Keratinocyte (primary cell): Measurements from ENCODE around the gene ARID3A. TPM values are rescaled to one million over a fixed set of nuclear protein-coding genes. Genes with fewer than 3 reads are reported as not detected.

Source experiments
- DNase-seq: peaks from one replicate; pipeline ENCODE4 v3.0.0-alpha.2; 2011; ENCODE audit warnings: low read depth, missing footprints, low spot score
- FAIRE-seq: peaks from 2 replicates; lab custom pipeline; 2011; peaks lifted over from hg19 to GRCh38; lab: Jason Lieb, UNC
- H2AFZ ChIP-seq: 2 replicates; pipeline ENCODE4 v1.6.0; 2012; ENCODE audit warnings: low read length, control low read depth, inconsistent platforms; ENCODE audit not compliant: control insufficient read depth
- H3K27ac ChIP-seq: 2 replicates; pipeline ENCODE4 v1.5.1; 2011; ENCODE audit warnings: low read length; ENCODE audit not compliant: control insufficient read depth, insufficient read depth
- H3K27me3 ChIP-seq: 3 replicates; pipeline ENCODE4 v1.6.0; 2011; ENCODE audit warnings: low read length; ENCODE audit not compliant: control insufficient read depth, insufficient read depth; ENCODE audit errors: extremely low read depth
- H3K36me3 ChIP-seq, 2 experiments: 2 replicates in 1 of 2; 3 replicates in 1 of 2; pipeline ENCODE4 v1.5.1; 2011; ENCODE audit warnings: low read length in 2 of 2, mild to moderate bottlenecking in 1 of 2; ENCODE audit not compliant: control insufficient read depth in 2 of 2, insufficient read depth in 2 of 2; ENCODE audit errors: extremely low read depth in 1 of 2
- H3K4me1 ChIP-seq: 3 replicates; pipeline ENCODE4 v1.5.1; 2011; ENCODE audit warnings: low read length; ENCODE audit not compliant: control insufficient read depth, insufficient read depth; ENCODE audit errors: extremely low read depth
- H3K4me2 ChIP-seq: 3 replicates; pipeline ENCODE4 v1.6.0; 2011; ENCODE audit warnings: low read depth, low read length; ENCODE audit not compliant: control insufficient read depth, insufficient read depth; ENCODE audit errors: extremely low read depth
- H3K4me3 ChIP-seq, 3 experiments: fragments of 200-600 bp in 1 of 3; sonication (generic) in 1 of 3; 2 replicates in 2 of 3; 3 replicates in 1 of 3; pipeline ENCODE4 v1.5.1; 2011 to 2016; ENCODE audit warnings: low read length in 3 of 3, mild to moderate bottlenecking in 3 of 3, control low read depth in 2 of 3, inconsistent platforms in 1 of 3, low read depth in 1 of 3, mixed read lengths in 1 of 3, mixed run types in 1 of 3, moderate library complexity in 1 of 3; ENCODE audit not compliant: control insufficient read depth in 2 of 3, insufficient read depth in 2 of 3; ENCODE audit errors: extremely low read depth in 1 of 3
- H3K79me2 ChIP-seq: 2 replicates; pipeline ENCODE4 v1.6.0; 2012; ENCODE audit warnings: low read length; ENCODE audit not compliant: control insufficient read depth, insufficient read depth
- H3K9ac ChIP-seq: 3 replicates; pipeline ENCODE4 v1.6.0; 2011; ENCODE audit warnings: low read length; ENCODE audit not compliant: control insufficient read depth, insufficient read depth; ENCODE audit errors: extremely low read depth
- H3K9me1 ChIP-seq: 3 replicates; pipeline ENCODE4 v1.6.0; 2011; ENCODE audit warnings: low read length; ENCODE audit not compliant: control insufficient read depth, insufficient read depth; ENCODE audit errors: extremely low read depth
- H3K9me3 ChIP-seq: 2 replicates; pipeline ENCODE4 v1.5.1; 2012; ENCODE audit warnings: low read depth, low read length; ENCODE audit not compliant: control insufficient read depth
- H4K20me1 ChIP-seq: 3 replicates; pipeline ENCODE4 v1.6.0; 2011; ENCODE audit warnings: low read length; ENCODE audit not compliant: control insufficient read depth, insufficient read depth; ENCODE audit errors: extremely low read depth
- CTCF ChIP-seq, 3 experiments: IDR thresholded peaks in 1 of 3; conservative IDR thresholded peaks in 1 of 3; optimal IDR thresholded peaks in 1 of 3; 2 replicates in 2 of 3; 3 replicates in 1 of 3; pipeline versions ENCODE3 to v1.5.1; 2011; ENCODE audit warnings: low read length in 3 of 3, mild to moderate bottlenecking in 3 of 3, moderate library complexity in 2 of 3, control low read depth in 1 of 3, inconsistent platforms in 1 of 3; ENCODE audit not compliant: insufficient read depth in 2 of 3; ENCODE audit errors: extremely low read depth in 1 of 3
- EZH2 ChIP-seq: IDR thresholded peaks from one replicate; pipeline ENCODE4 v1.6.1; 2012; ENCODE audit warnings: inconsistent platforms, mild to moderate bottlenecking, low read length, moderate library complexity
- dilution Hi-C: fragments of 300-500 bp; cut with MboI; formaldehyde crosslinking; loops from one replicate; pipeline ENCODE4 v1.7.0; 2020; ENCODE audit warnings: low sequenced_read_pairs; ENCODE audit not compliant: extremely low pct_ligation_motif_present
- polyA plus RNA-seq, 5 experiments: library from polyadenylated mRNA; depleted of rRNA in 3 of 5; stranded (reverse) in 3 of 5; stranded (forward) in 1 of 5; unstranded in 1 of 5; fragments of >200 nt; gene quantifications; 1 replicate in 1 of 5; 2 replicates in 3 of 5; 3 replicates in 1 of 5; pipeline versions ENCODE4 v1.2.1 to v1.2.3, GENCODE V29; 2011 to 2012; ENCODE audit warnings: missing spikeins in 2 of 5, low read depth in 1 of 5, low replicate concordance in 1 of 5

ARID3A gene
- polyA plus RNA-seq, 1 donor (not counting 4 experiments of a cell fraction or from before 2014, with no cell fraction given), result 2.6 TPM

- Histone ChIP-seq H4K20me1 (peaks cover 6% of the 10 kb centered on the region), H3K9me1 (peaks cover 2% of the 10 kb centered on the region), H3K36me3 (peaks cover 0 to 4% of the 10 kb centered on the region in 2 experiments), H3K79me2 (no peaks in the 10 kb centered on the region), H3K4me3 (no peak overlapping the region), H3K4me1 (peaks cover 15% of the 10 kb centered on the region), H2AFZ (no peak overlapping the region), H3K9ac (no peak overlapping the region), H3K27me3 (peaks cover 6% of the 10 kb centered on the region), H3K4me2 (no peak overlapping the region), H3K27ac (no peak overlapping the region), H3K9me3 (no peaks in the 10 kb centered on the region)
- no peak for DNase-seq
- dilution Hi-C loops, result no loop called here
- TF ChIP-seq CTCF (optimal IDR thresholded peaks at IDR 0.05 in 1 of 3, IDR thresholded peaks at IDR 0.05 in 1 of 3, conservative IDR thresholded peaks at IDR 0.05 in 1 of 3; ENCODE audit: extremely low read depth in 1 of 3, insufficient read depth in 2 of 3, low read length in 3 of 3) (no peak), EZH2 (no peak)
- no peak for FAIRE-seq
Measured at GRCh38 chr19:939922-940321, 14.1 kb downstream of the ARID3A start.

- H3K4me1 ChIP-seq, result peaks cover 15% of the 10 kb centered on the region
- peak overlapping the region; percentile 6 to 30 (median 23) for H3K4me3 ChIP-seq
- peak overlapping the region; percentile 18 for H3K9ac ChIP-seq
- H3K9me3 ChIP-seq, result no peaks in the 10 kb centered on the region
- peak in 1 of 3 experiments; percentile 6 for TF ChIP-seq CTCF (optimal IDR thresholded peaks at IDR 0.05 in 1 of 3, IDR thresholded peaks at IDR 0.05 in 1 of 3, conservative IDR thresholded peaks at IDR 0.05 in 1 of 3; ENCODE audit: extremely low read depth in 1 of 3, insufficient read depth in 2 of 3, low read length in 3 of 3)
- TF ChIP-seq EZH2, result no peak
- peaks cover 6% of the 10 kb centered on the region for H4K20me1 ChIP-seq
- DNase-seq, result no peak
- peaks cover 2% of the 10 kb centered on the region for H3K9me1 ChIP-seq
- peaks cover 6% of the 10 kb centered on the region for H3K27me3 ChIP-seq
- H3K4me2 ChIP-seq, result peak overlapping the region; percentile 76
- H3K79me2 ChIP-seq, result no peaks in the 10 kb centered on the region
- H2AFZ ChIP-seq, result no peak overlapping the region
- H3K27ac ChIP-seq, result no peak overlapping the region
- peaks cover 0 to 4% of the 10 kb centered on the region in 2 experiments for H3K36me3 ChIP-seq
- no peak for FAIRE-seq
- dilution Hi-C loops, result no loop called here
Measured at GRCh38 chr19:940591-941291, 14.9 kb downstream of the ARID3A start.
